ENCODE measurements around the gene BPIFB6.

GRCh38 chr20:32985596-32985995 is 45.9 kb upstream of the BPIFB6 start:
- no peak for TF ChIP-seq CTCF (IDR thresholded peaks at IDR 0.05; ENCODE audit: low read length)
- TF ChIP-seq EZH2phosphoT487 (IDR thresholded peaks at IDR 0.05; ENCODE audit: low read length), result no peak

All from MM.1S (cell line).